Measurements from ENCODE around the gene FHOD3. TPM values are rescaled to one million over a fixed set of nuclear protein-coding genes. Genes with fewer than 3 reads are reported as not detected.
"Not testable (repeated sequence)": the region's sequence is repeated elsewhere in the genome, so short reads cannot be mapped to it uniquely, and the experiment has no call there.

Gene FHOD3
- total RNA-seq, 2 experiments from 2014 or later = not detected

DNA sequence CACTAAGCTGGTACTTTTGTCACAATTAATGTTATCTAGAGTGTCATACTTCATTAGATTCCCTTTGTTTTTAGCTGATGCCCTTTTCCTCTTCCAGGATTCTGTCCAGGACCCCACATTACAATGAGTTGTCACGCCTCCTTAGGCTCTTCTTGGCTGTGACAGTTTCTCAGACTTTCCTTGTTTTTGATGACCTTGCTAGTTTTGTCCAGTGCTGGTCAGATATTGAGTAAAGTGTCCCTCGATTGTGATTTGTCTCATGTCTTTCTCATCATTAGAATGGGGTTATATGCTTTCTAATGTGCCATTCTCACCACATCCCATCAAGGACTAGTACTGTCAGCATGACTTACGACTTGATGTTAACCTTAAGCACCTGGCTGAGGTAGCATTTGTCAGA is 162.3 kb downstream of the FHOD3 start:
- CTCF ChIA-PET = interaction anchor here (0.5 to 0.9 kb wide), 2 partner anchors 8 to 1921 kb away, joined by 3 to 4 read pairs; no protein-coding TSS in a partner anchor
- Mint-ChIP-seq H3K4me3 (no peak overlapping the region), H3K27ac (no peak overlapping the region)

DNA sequence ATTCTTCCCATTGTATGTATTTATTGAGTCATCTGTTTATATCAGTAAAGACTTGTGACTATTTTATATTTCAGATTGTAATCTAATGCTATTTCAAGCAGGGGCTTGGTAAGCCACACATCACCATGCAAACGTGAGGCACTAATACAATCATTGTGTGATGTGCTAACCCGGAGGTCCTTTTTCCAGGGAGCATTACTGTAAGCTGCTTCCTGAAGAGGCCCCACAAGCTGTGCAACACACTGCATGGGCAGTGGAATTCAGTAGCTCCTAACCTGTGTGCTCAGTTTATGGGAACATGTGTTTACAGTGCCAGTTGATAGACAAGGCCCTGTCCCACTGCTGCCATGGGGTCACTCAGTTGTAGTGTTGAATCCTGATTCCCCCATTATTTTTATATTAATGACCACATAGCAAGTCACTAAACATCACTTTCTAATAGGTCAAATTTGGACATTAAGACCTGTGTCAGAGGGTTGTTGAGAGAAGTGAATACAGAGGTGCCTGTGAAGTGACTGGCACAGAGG is 162.9 kb downstream of the FHOD3 start:
- H3K9me3 Mint-ChIP-seq = no peaks in the 10 kb centered on the region
- ChIA-PET CTCF (interaction anchor here (0.5 kb wide), 1 partner anchor 1921 kb away, joined by 3 read pairs; no protein-coding TSS in a partner anchor), POLR2A (no interaction called here)
- H3K27ac Mint-ChIP-seq = no peak overlapping the region
- H3K4me3 Mint-ChIP-seq = no peak overlapping the region
- intact Hi-C loops (cut with micrococcal nuclease) = no loop called here
- H3K27me3 Mint-ChIP-seq = no peaks in the 10 kb centered on the region
- H3K4me1 Mint-ChIP-seq (ENCODE audit: low read depth) = no peaks in the 10 kb centered on the region
- no peak for DNase-seq
- no peaks in the 10 kb centered on the region for H3K36me3 Mint-ChIP-seq

More for the DNA sequence above, 162.3 kb downstream of the FHOD3 start:
- Mint-ChIP-seq H3K27me3 (no peaks in the 10 kb centered on the region), H3K9me3 (no peaks in the 10 kb centered on the region), H3K4me1 (ENCODE audit: low read depth) (no peaks in the 10 kb centered on the region), H3K36me3 (no peaks in the 10 kb centered on the region)
- intact Hi-C loops (cut with micrococcal nuclease) = no loop called here
- POLR2A ChIA-PET = no interaction called here
- no peak for DNase-seq

GRCh38 chr18:36460854-36461253 is 163.3 kb downstream of the FHOD3 start:
- Mint-ChIP-seq H3K9me3 (no peaks in the 10 kb centered on the region), H3K4me1 (ENCODE audit: low read depth) (no peaks in the 10 kb centered on the region), H3K4me3 (no peak overlapping the region), H3K36me3 (no peaks in the 10 kb centered on the region), H3K27ac (no peak overlapping the region), H3K27me3 (no peaks in the 10 kb centered on the region)
- CTCF ChIA-PET = no interaction called here
- no peak for DNase-seq
- POLR2A ChIA-PET = no interaction called here
- intact Hi-C loops (cut with micrococcal nuclease) = no loop called here

- CTCF ChIA-PET = no interaction called here
These were observed 164.1 kb downstream of the FHOD3 start for GRCh38 chr18:36461551-36461987.

GRCh38 chr18:36463516-36463915 is 166.0 kb downstream of the FHOD3 start:
- POLR2A ChIA-PET; intact Hi-C loops (cut with micrococcal nuclease); H3K27ac Mint-ChIP-seq; H3K4me3 Mint-ChIP-seq; DNase-seq; H3K9me3 Mint-ChIP-seq; H3K4me1 Mint-ChIP-seq (ENCODE audit: low read depth); H3K36me3 Mint-ChIP-seq; CTCF ChIA-PET; H3K27me3 Mint-ChIP-seq: not testable (repeated sequence)

More at GRCh38 chr18:36461551-36461987, 164.1 kb downstream of the FHOD3 start:
- Mint-ChIP-seq H3K9me3 (no peaks in the 10 kb centered on the region), H3K27ac (no peak overlapping the region), H3K4me3 (no peak overlapping the region), H3K27me3 (no peaks in the 10 kb centered on the region), H3K36me3 (no peaks in the 10 kb centered on the region), H3K4me1 (ENCODE audit: low read depth) (no peaks in the 10 kb centered on the region)
- intact Hi-C loops (cut with micrococcal nuclease) = no loop called here
- POLR2A ChIA-PET = interaction anchor here (0.6 kb wide), 1 partner anchor 12 kb away, joined by 3 read pairs; no protein-coding TSS in a partner anchor
- no peak for DNase-seq

GRCh38 chr18:36464126-36464651 is 166.7 kb downstream of the FHOD3 start:
- no peaks in the 10 kb centered on the region for H3K9me3 Mint-ChIP-seq

GRCh38 chr18:36465276-36465675 is 167.8 kb downstream of the FHOD3 start:
- Mint-ChIP-seq H3K36me3 (no peaks in the 10 kb centered on the region), H3K9me3 (no peaks in the 10 kb centered on the region), H3K4me3 (no peak overlapping the region), H3K27ac (no peak overlapping the region), H3K4me1 (ENCODE audit: low read depth) (no peaks in the 10 kb centered on the region), H3K27me3 (peaks cover 2% of the 10 kb centered on the region)
- ChIA-PET POLR2A (no interaction called here), CTCF (no interaction called here)
- intact Hi-C loops (cut with micrococcal nuclease) = no loop called here
- DNase-seq = no peak

More at GRCh38 chr18:36464126-36464651, 166.7 kb downstream of the FHOD3 start:
- POLR2A ChIA-PET = no interaction called here
- no peak for DNase-seq
- CTCF ChIA-PET = no interaction called here
- Mint-ChIP-seq H3K27ac (no peak overlapping the region), H3K27me3 (peaks cover 2% of the 10 kb centered on the region), H3K4me1 (ENCODE audit: low read depth) (no peaks in the 10 kb centered on the region), H3K36me3 (no peaks in the 10 kb centered on the region), H3K4me3 (no peak overlapping the region)
- intact Hi-C loops (cut with micrococcal nuclease) = no loop called here

- H3K36me3 Mint-ChIP-seq = no peaks in the 10 kb centered on the region
- H3K4me3 Mint-ChIP-seq = no peak overlapping the region
- no peak overlapping the region for H3K27ac Mint-ChIP-seq
- H3K9me3 Mint-ChIP-seq = no peaks in the 10 kb centered on the region
- DNase-seq = no peak
- CTCF ChIA-PET = no interaction called here
- intact Hi-C loops (cut with micrococcal nuclease) = no loop called here
- H3K27me3 Mint-ChIP-seq = peaks cover 2% of the 10 kb centered on the region
- H3K4me1 Mint-ChIP-seq (ENCODE audit: low read depth) = no peaks in the 10 kb centered on the region
- POLR2A ChIA-PET = no interaction called here
These were observed 168.5 kb downstream of the FHOD3 start for GRCh38 chr18:36465970-36466369.

DNA sequence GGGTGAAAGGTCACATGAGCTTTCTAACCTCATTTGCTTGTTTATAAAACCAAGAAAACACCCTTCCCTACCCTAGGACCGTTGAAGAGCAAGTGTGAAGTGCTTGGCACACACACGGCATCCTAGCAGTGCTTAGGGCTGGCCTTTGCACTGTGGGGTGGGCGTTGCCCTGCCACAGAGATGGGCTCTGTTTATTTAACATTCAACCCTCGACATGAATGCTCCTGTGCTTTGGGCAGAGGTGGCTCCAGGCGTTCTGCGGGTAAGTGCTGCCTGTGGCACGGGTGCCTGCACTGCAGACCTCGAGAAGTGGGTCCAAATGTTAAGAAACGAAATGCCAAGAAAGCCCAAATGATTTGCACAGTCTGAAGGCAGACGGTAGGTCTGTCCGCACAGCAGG is 170.1 kb downstream of the FHOD3 start:
- H3K27ac Mint-ChIP-seq = no peak overlapping the region
- CTCF ChIA-PET = no interaction called here
- H3K9me3 Mint-ChIP-seq = no peaks in the 10 kb centered on the region

DNA sequence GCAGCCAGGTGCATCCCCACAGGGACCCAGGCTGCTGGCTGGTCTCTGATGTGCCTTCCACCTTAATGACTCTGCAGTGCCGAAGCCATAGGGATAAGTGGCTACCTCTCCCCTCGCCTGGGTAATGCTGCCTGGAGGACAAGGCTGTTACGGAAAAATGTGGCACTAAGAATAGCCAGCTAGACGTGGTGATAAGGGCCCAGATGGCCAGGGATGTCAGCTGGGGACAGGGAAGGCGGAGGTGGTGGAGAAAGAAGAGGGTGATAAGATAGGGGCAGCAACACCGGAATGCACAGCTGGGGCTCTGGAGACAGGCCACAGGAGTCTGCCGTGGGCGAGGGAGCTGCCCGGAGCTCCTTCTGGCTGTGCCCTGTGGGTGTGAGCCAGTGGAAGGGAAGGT is 170.6 kb downstream of the FHOD3 start:
- ChIA-PET CTCF (no interaction called here), POLR2A (no interaction called here)
- Mint-ChIP-seq H3K4me3 (no peak overlapping the region), H3K27ac (no peak overlapping the region), H3K4me1 (ENCODE audit: low read depth) (no peaks in the 10 kb centered on the region), H3K27me3 (peaks cover 2% of the 10 kb centered on the region), H3K36me3 (no peaks in the 10 kb centered on the region), H3K9me3 (no peaks in the 10 kb centered on the region)
- DNase-seq = no peak
- intact Hi-C loops (cut with micrococcal nuclease) = no loop called here

More for the DNA sequence above, 170.1 kb downstream of the FHOD3 start:
- Mint-ChIP-seq H3K27me3 (peaks cover 2% of the 10 kb centered on the region), H3K4me1 (ENCODE audit: low read depth) (no peaks in the 10 kb centered on the region), H3K4me3 (no peak overlapping the region), H3K36me3 (no peaks in the 10 kb centered on the region)
- no peak for DNase-seq
- POLR2A ChIA-PET = no interaction called here
- intact Hi-C loops (cut with micrococcal nuclease) = no loop called here

GRCh38 chr18:36469461-36469860 is 171.9 kb downstream of the FHOD3 start:
- H3K27ac Mint-ChIP-seq = no peak overlapping the region
- intact Hi-C loops (cut with micrococcal nuclease) = no loop called here
- no peaks in the 10 kb centered on the region for H3K36me3 Mint-ChIP-seq
- DNase-seq = no peak
- peaks cover 2% of the 10 kb centered on the region for H3K27me3 Mint-ChIP-seq
- CTCF ChIA-PET = no interaction called here
- no peaks in the 10 kb centered on the region for H3K9me3 Mint-ChIP-seq
- peaks cover 3% of the 10 kb centered on the region for H3K4me1 Mint-ChIP-seq (ENCODE audit: low read depth)
- no peak overlapping the region for H3K4me3 Mint-ChIP-seq
- POLR2A ChIA-PET = no interaction called here

DNA sequence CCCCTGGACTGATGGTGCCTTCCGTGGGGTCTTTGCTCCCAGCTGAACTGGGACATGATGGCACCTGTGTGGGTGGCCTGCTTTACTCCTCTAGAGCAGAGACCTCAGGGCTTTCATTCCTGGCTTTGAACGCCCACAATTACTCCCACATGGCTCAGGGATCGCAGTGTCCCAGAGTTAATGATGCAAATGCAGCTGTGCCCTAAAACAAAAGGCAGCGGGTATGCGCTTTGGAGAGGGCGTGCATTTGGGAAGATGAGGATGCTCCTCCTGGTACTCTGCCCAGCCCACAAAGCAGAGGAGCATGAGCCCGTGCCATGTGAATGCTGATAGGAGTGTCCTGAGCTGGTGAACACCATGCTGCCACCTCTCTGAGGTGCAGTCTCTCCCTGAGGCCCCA is 173.4 kb downstream of the FHOD3 start:
- Mint-ChIP-seq H3K27me3 (peaks cover 2% of the 10 kb centered on the region), H3K9me3 (no peaks in the 10 kb centered on the region), H3K36me3 (no peaks in the 10 kb centered on the region), H3K4me3 (no peak overlapping the region), H3K4me1 (ENCODE audit: low read depth) (peaks cover 3% of the 10 kb centered on the region), H3K27ac (no peak overlapping the region)
- intact Hi-C loops (cut with micrococcal nuclease) = no loop called here
- ChIA-PET POLR2A (no interaction called here), CTCF (no interaction called here)
- no peak for DNase-seq

DNA sequence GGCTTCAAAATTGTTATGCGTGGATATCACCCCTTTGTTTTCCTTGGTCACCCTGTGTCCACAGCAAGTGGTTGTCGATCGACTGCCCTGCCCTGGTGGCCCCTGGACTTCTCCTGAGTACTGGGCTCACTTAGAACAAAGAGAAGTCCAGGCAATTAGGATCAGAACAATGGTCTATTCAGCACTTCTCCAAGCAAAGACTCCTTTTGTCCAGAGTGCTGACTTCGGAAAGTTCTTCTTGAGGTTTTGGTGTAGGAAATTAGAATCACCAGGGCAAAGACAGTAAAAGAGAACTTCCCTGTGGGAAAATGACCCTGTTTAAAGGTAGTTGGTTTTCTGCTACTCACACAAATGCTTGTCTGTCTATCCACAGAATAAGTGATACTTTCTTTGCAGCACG is 173.9 kb downstream of the FHOD3 start:
- H3K27ac Mint-ChIP-seq = no peak overlapping the region
- DNase-seq = no peak
- peaks cover 2% of the 10 kb centered on the region for H3K27me3 Mint-ChIP-seq
- no peak overlapping the region for H3K4me3 Mint-ChIP-seq
- intact Hi-C loops (cut with micrococcal nuclease) = no loop called here
- H3K36me3 Mint-ChIP-seq = no peaks in the 10 kb centered on the region
- H3K4me1 Mint-ChIP-seq (ENCODE audit: low read depth) = peaks cover 3% of the 10 kb centered on the region
- ChIA-PET CTCF (no interaction called here), POLR2A (no interaction called here)
- H3K9me3 Mint-ChIP-seq = no peaks in the 10 kb centered on the region
